ENCODE results near the gene RGS12.
A peak's percentile ranks its signal among the peaks of the same experiment; 100 is the strongest.

RGS12 gene

GRCh38 chr4:3318561-3319021 is 25.8 kb downstream of the RGS12 start:
- Histone ChIP-seq H3K9me3 (ENCODE audit: control extremely low read depth in 1 of 5, control insufficient read depth in 4 of 5, insufficient read depth in 2 of 5, low read depth in 1 of 5, low read length in 4 of 5) (no peaks in the 10 kb centered on the region), H3K27ac (ENCODE audit: insufficient read depth in 1 of 2, low read depth in 1 of 2, low read length in 2 of 2, poor library complexity in 1 of 2, severe bottlenecking in 2 of 2) (no peak overlapping the region), H3K36me3 (ENCODE audit: control insufficient read depth in 4 of 4, insufficient read depth in 4 of 4, low read length in 3 of 4) (peaks cover 0 to 25% (median 7%) of the 10 kb centered on the region in 4 experiments), H3K27me3 (replicated peaks in 2 of 5; ENCODE audit: control insufficient read depth in 4 of 5, insufficient read depth in 5 of 5, low read length in 4 of 5) (no peaks in the 10 kb centered on the region), H3K4me3 (ENCODE audit: control insufficient read depth in 1 of 7, extremely low read depth in 1 of 7, insufficient read depth in 4 of 7, low read depth in 2 of 7, low read length in 6 of 7) (no peak overlapping the region), H3K4me1 (ENCODE audit: control extremely low read depth in 1 of 4, control insufficient read depth in 4 of 4, insufficient read depth in 4 of 4, low read length in 3 of 4) (no peaks in the 10 kb centered on the region)
- WGBS (ENCODE audit: insufficient coverage), result 97% methylated on average over 10 of the region's 10 CpGs
- DNase-seq, result no peak
- POLR2A ChIA-PET, result no interaction called here
- CTCF ChIA-PET, result interaction anchor here (0.8 to 2.1 kb wide), 8 partner anchors 9 to 125 kb away, joined by 3 to 9 read pairs (median 4); no protein-coding TSS in a partner anchor

GRCh38 chr4:3320361-3321023 is 27.7 kb downstream of the RGS12 start:
- DNase-seq, result no peak
- Histone ChIP-seq H3K4me3 (ENCODE audit: control insufficient read depth in 1 of 7, extremely low read depth in 1 of 7, insufficient read depth in 4 of 7, low read depth in 2 of 7, low read length in 6 of 7) (no peak overlapping the region), H3K9me3 (ENCODE audit: control extremely low read depth in 1 of 5, control insufficient read depth in 4 of 5, insufficient read depth in 2 of 5, low read depth in 1 of 5, low read length in 4 of 5) (peaks cover 0 to 3% (median 0%) of the 10 kb centered on the region in 5 experiments), H3K4me1 (ENCODE audit: control extremely low read depth in 1 of 4, control insufficient read depth in 4 of 4, insufficient read depth in 4 of 4, low read length in 3 of 4) (no peaks in the 10 kb centered on the region), H3K27me3 (replicated peaks in 2 of 5; ENCODE audit: control insufficient read depth in 4 of 5, insufficient read depth in 5 of 5, low read length in 4 of 5) (no peaks in the 10 kb centered on the region), H3K36me3 (ENCODE audit: control insufficient read depth in 4 of 4, insufficient read depth in 4 of 4, low read length in 3 of 4) (peaks cover 0 to 25% (median 5%) of the 10 kb centered on the region in 4 experiments), H3K27ac (ENCODE audit: insufficient read depth in 1 of 2, low read depth in 1 of 2, low read length in 2 of 2, poor library complexity in 1 of 2, severe bottlenecking in 2 of 2) (no peak overlapping the region)
- ChIA-PET POLR2A (no interaction called here), CTCF (interaction anchor here (0.8 to 1.9 kb wide), 3 partner anchors 11 to 160 kb away, joined by 3 to 5 read pairs (median 4); no protein-coding TSS in a partner anchor)
- WGBS (ENCODE audit: insufficient coverage), result 95% methylated on average over 21 of the region's 21 CpGs

- no peak overlapping the region for H3K4me3 ChIP-seq (ENCODE audit: control insufficient read depth in 1 of 7, extremely low read depth in 1 of 7, insufficient read depth in 4 of 7, low read depth in 2 of 7, low read length in 6 of 7)
- peaks cover 0 to 25% (median 5%) of the 10 kb centered on the region in 4 experiments for H3K36me3 ChIP-seq (ENCODE audit: control insufficient read depth in 4 of 4, insufficient read depth in 4 of 4, low read length in 3 of 4)
- peaks cover 0 to 10% (median 0%) of the 10 kb centered on the region in 5 experiments for H3K9me3 ChIP-seq (ENCODE audit: control extremely low read depth in 1 of 5, control insufficient read depth in 4 of 5, insufficient read depth in 2 of 5, low read depth in 1 of 5, low read length in 4 of 5)
- WGBS (ENCODE audit: insufficient coverage), result 93% methylated on average over 12 of the region's 14 CpGs
- DNase-seq, result peak in 1 of 3 donors; percentile 4
- no peaks in the 10 kb centered on the region for H3K4me1 ChIP-seq (ENCODE audit: control extremely low read depth in 1 of 4, control insufficient read depth in 4 of 4, insufficient read depth in 4 of 4, low read length in 3 of 4)
- H3K27me3 ChIP-seq (replicated peaks in 2 of 5; ENCODE audit: control insufficient read depth in 4 of 5, insufficient read depth in 5 of 5, low read length in 4 of 5), result no peaks in the 10 kb centered on the region
- ChIA-PET CTCF (interaction anchor here (0.8 to 1.9 kb wide), 4 partner anchors 17 to 130 kb away, joined by 3 to 5 read pairs (median 4); no protein-coding TSS in a partner anchor), POLR2A (no interaction called here)
- H3K27ac ChIP-seq (ENCODE audit: insufficient read depth in 1 of 2, low read depth in 1 of 2, low read length in 2 of 2, poor library complexity in 1 of 2, severe bottlenecking in 2 of 2), result no peak overlapping the region
Measured at GRCh38 chr4:3321295-3321889, 28.6 kb downstream of the RGS12 start.

- Histone ChIP-seq H3K27me3 (replicated peaks in 2 of 5; ENCODE audit: control insufficient read depth in 4 of 5, insufficient read depth in 5 of 5, low read length in 4 of 5) (no peaks in the 10 kb centered on the region), H3K4me3 (ENCODE audit: control insufficient read depth in 1 of 7, extremely low read depth in 1 of 7, insufficient read depth in 4 of 7, low read depth in 2 of 7, low read length in 6 of 7) (no peak overlapping the region), H3K36me3 (ENCODE audit: control insufficient read depth in 4 of 4, insufficient read depth in 4 of 4, low read length in 3 of 4) (peaks cover 0 to 18% (median 3%) of the 10 kb centered on the region in 4 experiments), H3K9me3 (ENCODE audit: control extremely low read depth in 1 of 5, control insufficient read depth in 4 of 5, insufficient read depth in 2 of 5, low read depth in 1 of 5, low read length in 4 of 5) (peaks cover 0 to 10% (median 0%) of the 10 kb centered on the region in 5 experiments), H3K27ac (ENCODE audit: insufficient read depth in 1 of 2, low read depth in 1 of 2, low read length in 2 of 2, poor library complexity in 1 of 2, severe bottlenecking in 2 of 2) (no peak overlapping the region), H3K4me1 (ENCODE audit: control extremely low read depth in 1 of 4, control insufficient read depth in 4 of 4, insufficient read depth in 4 of 4, low read length in 3 of 4) (no peaks in the 10 kb centered on the region)
- peak in 1 of 3 donors; percentile 5 for DNase-seq
- WGBS (ENCODE audit: insufficient coverage), result 100% methylated on average over 7 of the region's 10 CpGs
- CTCF ChIA-PET, result interaction anchor here (1.2 to 1.9 kb wide), 4 partner anchors 16 to 130 kb away, joined by 3 to 5 read pairs (median 4); no protein-coding TSS in a partner anchor
- POLR2A ChIA-PET, result interaction anchor here (0.6 kb wide), 1 partner anchor 155 kb away, joined by 5 read pairs; no protein-coding TSS in a partner anchor
Measured at GRCh38 chr4:3322059-3322550, 29.3 kb downstream of the RGS12 start.

GRCh38 chr4:3323071-3323481 is 30.3 kb downstream of the RGS12 start:
- ChIA-PET POLR2A (no interaction called here), CTCF (interaction anchor here (1.3 kb wide), 1 partner anchor 20 kb away, joined by 4 read pairs; no protein-coding TSS in a partner anchor)
- H3K4me3 ChIP-seq (ENCODE audit: control insufficient read depth in 1 of 7, extremely low read depth in 1 of 7, insufficient read depth in 4 of 7, low read depth in 2 of 7, low read length in 6 of 7), result no peak overlapping the region
- H3K27me3 ChIP-seq (replicated peaks in 2 of 5; ENCODE audit: control insufficient read depth in 4 of 5, insufficient read depth in 5 of 5, low read length in 4 of 5), result no peaks in the 10 kb centered on the region
- DNase-seq, result no peak
- no peak overlapping the region for H3K27ac ChIP-seq (ENCODE audit: insufficient read depth in 1 of 2, low read depth in 1 of 2, low read length in 2 of 2, poor library complexity in 1 of 2, severe bottlenecking in 2 of 2)
- peaks cover 0 to 10% (median 2%) of the 10 kb centered on the region in 4 experiments for H3K36me3 ChIP-seq (ENCODE audit: control insufficient read depth in 4 of 4, insufficient read depth in 4 of 4, low read length in 3 of 4)
- 96% methylated on average over 10 of the region's 21 CpGs for WGBS (ENCODE audit: insufficient coverage)
- peaks cover 0 to 10% (median 0%) of the 10 kb centered on the region in 5 experiments for H3K9me3 ChIP-seq (ENCODE audit: control extremely low read depth in 1 of 5, control insufficient read depth in 4 of 5, insufficient read depth in 2 of 5, low read depth in 1 of 5, low read length in 4 of 5)
- no peaks in the 10 kb centered on the region for H3K4me1 ChIP-seq (ENCODE audit: control extremely low read depth in 1 of 4, control insufficient read depth in 4 of 4, insufficient read depth in 4 of 4, low read length in 3 of 4)

GRCh38 chr4:3324093-3324815 is 31.4 kb downstream of the RGS12 start:
- POLR2A ChIA-PET, result no interaction called here
- no peak overlapping the region for H3K27ac ChIP-seq (ENCODE audit: insufficient read depth in 1 of 2, low read depth in 1 of 2, low read length in 2 of 2, poor library complexity in 1 of 2, severe bottlenecking in 2 of 2)
- 98% methylated on average over 17 of the region's 18 CpGs for WGBS (ENCODE audit: insufficient coverage)

More at GRCh38 chr4:3324093-3324815, 31.4 kb downstream of the RGS12 start:
- Histone ChIP-seq H3K4me3 (ENCODE audit: control insufficient read depth in 1 of 7, extremely low read depth in 1 of 7, insufficient read depth in 4 of 7, low read depth in 2 of 7, low read length in 6 of 7) (no peak overlapping the region), H3K36me3 (ENCODE audit: control insufficient read depth in 4 of 4, insufficient read depth in 4 of 4, low read length in 3 of 4) (peaks cover 0 to 2% (median 0%) of the 10 kb centered on the region in 4 experiments), H3K9me3 (ENCODE audit: control extremely low read depth in 1 of 5, control insufficient read depth in 4 of 5, insufficient read depth in 2 of 5, low read depth in 1 of 5, low read length in 4 of 5) (peaks cover 0 to 10% (median 0%) of the 10 kb centered on the region in 5 experiments), H3K4me1 (ENCODE audit: control extremely low read depth in 1 of 4, control insufficient read depth in 4 of 4, insufficient read depth in 4 of 4, low read length in 3 of 4) (no peaks in the 10 kb centered on the region), H3K27me3 (replicated peaks in 2 of 5; ENCODE audit: control insufficient read depth in 4 of 5, insufficient read depth in 5 of 5, low read length in 4 of 5) (no peaks in the 10 kb centered on the region)
- CTCF ChIA-PET, result no interaction called here
- DNase-seq, result no peak

Measured in common myeloid progenitor, CD34-positive (primary cell).